Natural killer cell (primary cell): ENCODE measurements around the gene EXTL1. TPM values are rescaled to one million over a fixed set of nuclear protein-coding genes. Genes with fewer than 3 reads are reported as not detected.

Source experiments
- ATAC-seq, 3 donors: fragments of 150-1000 bp in 2 of 3; fragments of 200-7000 bp in 1 of 3; cut with Tn5 transposase; 1 replicate in 1 of 3; 2 replicates in 2 of 3; pipeline ENCODE4 v1.10.0; 2021; ENCODE audit warnings: mild to moderate bottlenecking in 2 of 3, moderate library complexity in 2 of 3
- DNase-seq, 2 donors: peaks; one replicate each; pipeline versions ENCODE4 v3.0.0 to v3.0.0-alpha.2; 2013 to 2021; ENCODE audit warnings: mixed read lengths in 1 of 2
- H3K27ac ChIP-seq: one replicate; pipeline ENCODE4 v1.5.1; 2013; ENCODE audit warnings: mild to moderate bottlenecking, low read length
- H3K27me3 ChIP-seq: one replicate; pipeline ENCODE4 v1.6.1; 2013; ENCODE audit warnings: low read length; ENCODE audit not compliant: control insufficient read depth, insufficient read depth
- H3K36me3 ChIP-seq: one replicate; pipeline ENCODE4 v1.6.1; 2013; ENCODE audit warnings: low read length; ENCODE audit not compliant: control insufficient read depth, insufficient read depth
- H3K4me1 ChIP-seq: one replicate; pipeline ENCODE4 v1.6.1; 2013; ENCODE audit warnings: low read length; ENCODE audit not compliant: control insufficient read depth, insufficient read depth
- H3K4me3 ChIP-seq: one replicate; pipeline ENCODE4 v1.5.1; 2013; ENCODE audit warnings: low read length
- H3K9me3 ChIP-seq: one replicate; pipeline ENCODE4 v1.6.1; 2013; ENCODE audit warnings: low read length; ENCODE audit not compliant: control insufficient read depth, insufficient read depth
- H3K27ac Mint-ChIP-seq, 2 donors: one replicate each; pipeline ENCODE4 v1.8.0; 2022; ENCODE audit warnings: mild to moderate bottlenecking in 2 of 2, mixed read lengths in 2 of 2, moderate library complexity in 1 of 2
- H3K27me3 Mint-ChIP-seq, 2 donors: one replicate each; pipeline ENCODE4 v1.8.0; 2022; ENCODE audit warnings: low read depth in 2 of 2, mixed read lengths in 2 of 2
- H3K36me3 Mint-ChIP-seq: one replicate; pipeline ENCODE4 v1.8.0; 2022; ENCODE audit warnings: mixed read lengths
- H3K4me1 Mint-ChIP-seq, 2 donors: one replicate each; pipeline ENCODE4 v1.8.0; 2022; ENCODE audit warnings: mixed read lengths in 2 of 2
- H3K4me3 Mint-ChIP-seq: one replicate; pipeline ENCODE4 v1.8.0; 2022; ENCODE audit warnings: mild to moderate bottlenecking, moderate library complexity, mixed read lengths
- H3K9me3 Mint-ChIP-seq, 2 donors: one replicate each; pipeline ENCODE4 v1.8.0; 2022; ENCODE audit warnings: mixed read lengths in 2 of 2
- CTCF ChIP-seq: fragments of 200-600 bp; IDR thresholded peaks from one replicate; pipeline ENCODE4 v1.8.0; 2022; ENCODE audit warnings: antibody characterized with exemption
- WGBS: methylation state at CpG from one replicate; pipeline ENCODE4 v1.1.7; 2013; ENCODE audit warnings: missing lambda C conversion rate; ENCODE audit not compliant: insufficient coverage; 5-methylcytosine and 5-hydroxymethylcytosine counted together
- intact Hi-C: fragments of 100-400 bp; cut with micrococcal nuclease; formaldehyde crosslinking; loops from one replicate; pipeline ENCODE4 v1.14.2; 2022
- total RNA-seq, 4 donors: library from RNA; stranded (reverse); fragments of 120-200 nt in 1 of 4; gene quantifications; one replicate each; pipeline versions ENCODE4 v1.2.3 to v1.2.4, GENCODE V29; 2013 to 2022

EXTL1 gene
- total RNA-seq, 3 donors from 2014 or later (not counting 1 experiment from before 2014, with no cell fraction given) = not detected

- Mint-ChIP-seq H3K36me3 (no peaks in the 10 kb centered on the region), H3K27ac (no peak overlapping the region), H3K9me3 (no peaks in the 10 kb centered on the region), H3K4me3 (no peak overlapping the region), H3K4me1 (no peaks in the 10 kb centered on the region), H3K27me3 (peaks cover 46 to 50% of the 10 kb centered on the region in 2 donors)
- no peak for DNase-seq
- TF ChIP-seq CTCF = no peak
- Histone ChIP-seq H3K4me1 (no peaks in the 10 kb centered on the region), H3K36me3 (no peaks in the 10 kb centered on the region), H3K4me3 (no peak overlapping the region), H3K27ac (no peak overlapping the region), H3K9me3 (no peaks in the 10 kb centered on the region), H3K27me3 (peaks cover 23% of the 10 kb centered on the region)
- no peak for ATAC-seq
- WGBS = 82% methylated on average over 7 of the region's 7 CpGs
- intact Hi-C loops = no loop called here
These were observed 25.8 kb downstream of the EXTL1 start for GRCh38 chr1:26047278-26047874.

- Mint-ChIP-seq H3K27ac (no peak overlapping the region), H3K27me3 (peaks cover 39 to 50% of the 10 kb centered on the region in 2 donors), H3K4me1 (no peaks in the 10 kb centered on the region), H3K36me3 (no peaks in the 10 kb centered on the region), H3K9me3 (no peaks in the 10 kb centered on the region), H3K4me3 (no peak overlapping the region)
- DNase-seq = no peak
- H3K27me3 ChIP-seq = peaks cover 17% of the 10 kb centered on the region
- no peak overlapping the region for H3K27ac ChIP-seq
- H3K9me3 ChIP-seq = no peaks in the 10 kb centered on the region
- ATAC-seq = no peak
- no peak for TF ChIP-seq CTCF
- no peaks in the 10 kb centered on the region for H3K4me1 ChIP-seq
- intact Hi-C loops = no loop called here
- H3K4me3 ChIP-seq = no peak overlapping the region
- no peaks in the 10 kb centered on the region for H3K36me3 ChIP-seq
- WGBS = 77% methylated on average over 10 of the region's 10 CpGs
These were observed 28.1 kb downstream of the EXTL1 start for GRCh38 chr1:26049531-26050247.

GRCh38 chr1:26050248-26050640, 28.7 kb downstream of the EXTL1 start:
- no peak overlapping the region for H3K27ac ChIP-seq
- DNase-seq (no peak), ATAC-seq (no peak)
- no peak overlapping the region for H3K4me3 ChIP-seq
- H3K4me1 Mint-ChIP-seq = no peaks in the 10 kb centered on the region
- intact Hi-C loops = no loop called here
- peaks cover 36 to 50% of the 10 kb centered on the region in 2 donors for H3K27me3 Mint-ChIP-seq
- peaks cover 14% of the 10 kb centered on the region for H3K27me3 ChIP-seq
- H3K4me1 ChIP-seq = no peaks in the 10 kb centered on the region
- no peaks in the 10 kb centered on the region for H3K36me3 Mint-ChIP-seq
- no peak overlapping the region for H3K27ac Mint-ChIP-seq
- TF ChIP-seq CTCF = no peak
- H3K9me3 Mint-ChIP-seq = no peaks in the 10 kb centered on the region
- H3K9me3 ChIP-seq = no peaks in the 10 kb centered on the region
- H3K4me3 Mint-ChIP-seq = no peak overlapping the region
- WGBS = 91% methylated on average over 6 of the region's 6 CpGs
- no peaks in the 10 kb centered on the region for H3K36me3 ChIP-seq
